ENCODE measurements around the gene MYB. TPM values are rescaled to one million over a fixed set of nuclear protein-coding genes. Genes with fewer than 3 reads are reported as not detected.

Gene MYB
- total RNA-seq, 1 experiment from 2014 or later, result 6.1 TPM

- ATAC-seq, result no peak
- ChIA-PET POLR2A (no interaction called here), CTCF (no interaction called here)
- TF ChIP-seq, protein P1, sequence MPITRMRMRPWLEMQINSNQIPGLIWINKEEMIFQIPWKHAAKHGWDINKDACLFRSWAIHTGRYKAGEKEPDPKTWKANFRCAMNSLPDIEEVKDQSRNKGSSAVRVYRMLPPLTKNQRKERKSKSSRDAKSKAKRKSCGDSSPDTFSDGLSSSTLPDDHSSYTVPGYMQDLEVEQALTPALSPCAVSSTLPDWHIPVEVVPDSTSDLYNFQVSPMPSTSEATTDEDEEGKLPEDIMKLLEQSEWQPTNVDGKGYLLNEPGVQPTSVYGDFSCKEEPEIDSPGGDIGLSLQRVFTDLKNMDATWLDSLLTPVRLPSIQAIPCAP (CRISPR knock-in tag; IDR thresholded peaks at IDR 0.05), result no peak
- no peak for TF ChIP-seq ATF2 (CRISPR knock-in tag; IDR thresholded peaks at IDR 0.05; ENCODE audit: borderline replicate concordance, low read depth)
- no peak for TF ChIP-seq SP1 (CRISPR knock-in tag; conservative IDR thresholded peaks at IDR 0.05)
- TF ChIP-seq USF2 (CRISPR knock-in tag; IDR thresholded peaks at IDR 0.05), result no peak
- TF ChIP-seq OVOL2 (CRISPR knock-in tag; IDR thresholded peaks at IDR 0.05; ENCODE audit: borderline replicate concordance), result no peak
- no peak for TF ChIP-seq CREB1 (CRISPR knock-in tag; IDR thresholded peaks at IDR 0.05)
- no peak for TF ChIP-seq NFYB (CRISPR knock-in tag; conservative IDR thresholded peaks at IDR 0.05; ENCODE audit: low read depth)
- no peak for TF ChIP-seq FOXJ3 (CRISPR knock-in tag; IDR thresholded peaks at IDR 0.05; ENCODE audit: borderline replicate concordance)
- no peak for TF ChIP-seq ZNF512 (CRISPR knock-in tag; IDR thresholded peaks at IDR 0.05; ENCODE audit: borderline replicate concordance)
- peaks cover 14% of the 10 kb centered on the region for H3K4me1 Mint-ChIP-seq
- H3K9me3 Mint-ChIP-seq, result no peaks in the 10 kb centered on the region
- H3K4me3 Mint-ChIP-seq, result no peak overlapping the region
- no peak overlapping the region for H3K27ac Mint-ChIP-seq
- DNase-seq (ENCODE audit: low spot score), result no peak
- peaks cover 27% of the 10 kb centered on the region for H3K27me3 Mint-ChIP-seq (ENCODE audit: low read depth)
- peaks cover 9% of the 10 kb centered on the region; the same call in 1 of the 2 replicates for H3K36me3 Mint-ChIP-seq
These were observed 5.1 kb downstream of the MYB start for GRCh38 chr6:135186255-135186654.

- TF ChIP-seq FOXJ3 (CRISPR knock-in tag; IDR thresholded peaks at IDR 0.05; ENCODE audit: borderline replicate concordance) (no peak), MLX (CRISPR knock-in tag; IDR thresholded peaks at IDR 0.05) (no peak), ERG (CRISPR knock-in tag; IDR thresholded peaks at IDR 0.05) (no peak), NR2C2 (CRISPR knock-in tag; IDR thresholded peaks at IDR 0.05) (no peak), RORB (CRISPR knock-in tag; IDR thresholded peaks at IDR 0.05) (no peak), USF1 (CRISPR knock-in tag; IDR thresholded peaks at IDR 0.05) (no peak)
- Mint-ChIP-seq H3K27ac (no peak overlapping the region), H3K27me3 (ENCODE audit: low read depth) (peaks cover 18% of the 10 kb centered on the region), H3K4me1 (peaks cover 17% of the 10 kb centered on the region), H3K4me3 (no peak overlapping the region), H3K36me3 (peaks cover 12% of the 10 kb centered on the region; the same call in 1 of the 2 replicates), H3K9me3 (no peaks in the 10 kb centered on the region)
- DNase-seq (ENCODE audit: low spot score), result no peak
- CTCF ChIA-PET, result no interaction called here
- ATAC-seq, result no peak
- POLR2A ChIA-PET, result no interaction called here
These were observed 6.3 kb downstream of the MYB start for GRCh38 chr6:135187372-135187771.

GRCh38 chr6:135188718-135189117 lies 7.6 kb downstream of the MYB start:
- CTCF ChIA-PET, result interaction anchor here (0.7 kb wide), 2 partner anchors 26 to 1007 kb away, joined by 3 read pairs; no protein-coding TSS in a partner anchor
- Mint-ChIP-seq H3K27ac (no peak overlapping the region), H3K27me3 (ENCODE audit: low read depth) (peaks cover 4% of the 10 kb centered on the region), H3K9me3 (no peaks in the 10 kb centered on the region), H3K36me3 (peaks cover 20% of the 10 kb centered on the region), H3K4me1 (peaks cover 20% of the 10 kb centered on the region), H3K4me3 (no peak overlapping the region)
- no peak for DNase-seq (ENCODE audit: low spot score)
- ATAC-seq, result no peak
- POLR2A ChIA-PET, result no interaction called here
- TF ChIP-seq NR1H2 (CRISPR knock-in tag; IDR thresholded peaks at IDR 0.05), result no peak
- TF ChIP-seq ZNF219 (CRISPR knock-in tag; IDR thresholded peaks at IDR 0.05; ENCODE audit: borderline replicate concordance), result no peak
- no peak for TF ChIP-seq CDX4 (CRISPR knock-in tag; IDR thresholded peaks at IDR 0.05; ENCODE audit: borderline replicate concordance)
- no peak for TF ChIP-seq ETV6 (CRISPR knock-in tag; IDR thresholded peaks at IDR 0.05)
- TF ChIP-seq ZNF396 (CRISPR knock-in tag; IDR thresholded peaks at IDR 0.05; ENCODE audit: borderline replicate concordance), result no peak
- no peak for TF ChIP-seq MYBL2 (CRISPR knock-in tag; IDR thresholded peaks at IDR 0.05)
- TF ChIP-seq, protein P2, sequence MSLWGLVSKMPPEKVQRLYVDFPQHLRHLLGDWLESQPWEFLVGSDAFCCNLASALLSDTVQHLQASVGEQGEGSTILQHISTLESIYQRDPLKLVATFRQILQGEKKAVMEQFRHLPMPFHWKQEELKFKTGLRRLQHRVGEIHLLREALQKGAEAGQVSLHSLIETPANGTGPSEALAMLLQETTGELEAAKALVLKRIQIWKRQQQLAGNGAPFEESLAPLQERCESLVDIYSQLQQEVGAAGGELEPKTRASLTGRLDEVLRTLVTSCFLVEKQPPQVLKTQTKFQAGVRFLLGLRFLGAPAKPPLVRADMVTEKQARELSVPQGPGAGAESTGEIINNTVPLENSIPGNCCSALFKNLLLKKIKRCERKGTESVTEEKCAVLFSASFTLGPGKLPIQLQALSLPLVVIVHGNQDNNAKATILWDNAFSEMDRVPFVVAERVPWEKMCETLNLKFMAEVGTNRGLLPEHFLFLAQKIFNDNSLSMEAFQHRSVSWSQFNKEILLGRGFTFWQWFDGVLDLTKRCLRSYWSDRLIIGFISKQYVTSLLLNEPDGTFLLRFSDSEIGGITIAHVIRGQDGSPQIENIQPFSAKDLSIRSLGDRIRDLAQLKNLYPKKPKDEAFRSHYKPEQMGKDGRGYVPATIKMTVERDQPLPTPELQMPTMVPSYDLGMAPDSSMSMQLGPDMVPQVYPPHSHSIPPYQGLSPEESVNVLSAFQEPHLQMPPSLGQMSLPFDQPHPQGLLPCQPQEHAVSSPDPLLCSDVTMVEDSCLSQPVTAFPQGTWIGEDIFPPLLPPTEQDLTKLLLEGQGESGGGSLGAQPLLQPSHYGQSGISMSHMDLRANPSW (CRISPR knock-in tag; conservative IDR thresholded peaks at IDR 0.05; ENCODE audit: low read depth), result no peak
- no peak for TF ChIP-seq TEAD4 (CRISPR knock-in tag; IDR thresholded peaks at IDR 0.05)

Measured in WTC11 (cell line).